ENCODE measurements around the gene ADIPOR2.

Gene ADIPOR2

GRCh38 chr12:1797011-1797901 lies 106.4 kb downstream of the ADIPOR2 start:
- in situ Hi-C loops (cut with MboI; ENCODE audit: low sequenced_read_pairs): no loop called here

- in situ Hi-C loops (cut with MboI; ENCODE audit: low sequenced_read_pairs): no loop called here
Measured at GRCh38 chr12:1797991-1798640, 107.2 kb downstream of the ADIPOR2 start.

DNA sequence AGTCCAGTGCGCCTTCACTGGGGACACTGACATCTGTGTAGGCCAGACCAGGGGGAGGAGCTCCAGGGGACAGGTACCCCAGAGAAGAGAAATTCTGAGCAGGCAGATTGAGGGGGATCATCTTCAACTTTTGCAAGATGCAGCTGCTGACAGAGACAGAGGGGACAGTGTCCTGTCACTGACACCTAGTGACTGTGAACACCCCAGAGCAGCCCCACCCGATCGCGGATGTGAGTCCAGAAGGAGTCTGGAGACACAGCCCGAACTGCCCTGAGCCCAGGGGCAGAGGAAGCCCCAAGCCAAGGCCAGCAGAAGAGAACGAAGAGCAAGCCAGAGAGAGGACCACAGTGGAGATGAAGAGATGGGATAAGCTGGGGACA lies 107.8 kb downstream of the ADIPOR2 start:
- in situ Hi-C loops (cut with MboI; ENCODE audit: low sequenced_read_pairs): no loop called here

GRCh38 chr12:1799051-1799881 lies 108.4 kb downstream of the ADIPOR2 start:
- in situ Hi-C loops (cut with MboI; ENCODE audit: low sequenced_read_pairs): no loop called here

DNA sequence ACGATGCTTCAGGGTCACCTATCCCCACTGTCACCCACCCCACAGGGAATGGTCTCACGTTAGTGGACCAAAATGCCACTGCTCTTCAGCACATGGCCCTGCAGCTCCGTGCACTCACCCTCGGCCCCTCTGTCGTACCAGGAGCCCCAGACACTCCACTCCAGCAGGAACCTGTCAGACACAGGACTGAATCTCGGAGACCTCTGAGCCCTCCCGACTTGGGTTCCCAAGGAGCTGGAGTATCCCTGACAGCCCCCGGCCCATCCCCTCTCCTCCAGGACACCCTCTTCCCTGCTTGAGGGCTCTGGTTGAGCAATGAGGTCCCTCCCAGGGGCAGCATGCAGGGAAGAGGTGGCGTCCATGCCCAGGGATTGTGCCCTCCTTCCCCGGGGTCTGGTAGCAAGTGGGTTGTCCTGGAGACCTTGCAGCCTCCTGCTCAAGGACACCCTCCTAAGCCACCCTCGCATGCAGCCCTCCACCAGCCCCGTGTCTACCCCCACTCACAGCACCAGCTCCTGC lies 109.1 kb downstream of the ADIPOR2 start:
- in situ Hi-C loops (cut with MboI; ENCODE audit: low sequenced_read_pairs): no loop called here

DNA sequence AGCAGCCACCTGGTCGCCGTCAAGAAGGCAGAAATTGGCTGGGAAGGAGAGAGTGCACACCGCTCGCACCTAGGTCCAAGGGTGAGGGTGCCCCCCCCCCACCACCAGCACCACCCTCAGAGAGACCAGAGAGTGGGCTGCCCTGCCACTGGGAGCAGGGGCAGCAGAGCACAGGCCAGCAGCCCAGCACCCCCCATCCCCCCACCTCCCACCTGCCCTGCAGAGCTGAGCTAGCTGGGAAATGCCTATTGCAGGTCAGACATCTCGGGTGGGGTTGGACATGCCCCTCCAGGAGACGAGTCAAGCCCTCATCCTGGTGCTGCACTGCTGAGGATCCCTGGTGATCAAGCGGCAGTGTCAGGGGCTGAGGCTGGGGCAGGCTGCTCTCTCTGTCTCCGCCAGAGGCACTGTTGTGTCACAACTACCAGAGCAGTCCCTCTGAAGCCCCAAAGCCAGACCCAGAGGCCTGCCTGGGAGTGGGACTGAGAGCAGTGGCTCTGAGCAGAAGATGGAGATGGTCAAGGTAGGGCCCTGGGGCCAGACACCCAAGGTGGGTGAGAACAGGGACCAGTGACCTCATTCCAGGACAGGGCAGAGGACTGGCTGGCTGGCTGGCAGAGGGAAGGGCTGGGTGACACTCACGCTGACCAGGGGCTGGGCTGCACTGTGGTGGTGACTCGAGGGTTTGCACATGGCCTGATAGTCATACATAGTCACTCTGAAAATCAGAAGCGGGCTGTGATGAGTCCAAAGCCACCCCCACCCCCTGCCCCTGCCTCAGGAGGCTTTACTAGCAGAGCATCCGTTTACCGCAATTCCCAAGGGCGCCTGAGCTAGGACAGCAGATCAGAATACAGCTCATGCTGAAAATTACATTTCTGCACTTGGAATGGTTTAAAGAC lies 109.8 kb downstream of the ADIPOR2 start:
- in situ Hi-C loops (cut with MboI; ENCODE audit: low sequenced_read_pairs): no loop called here

- in situ Hi-C loops (cut with MboI; ENCODE audit: low sequenced_read_pairs): no loop called here
Measured at GRCh38 chr12:1801303-1801975, 110.6 kb downstream of the ADIPOR2 start.

DNA sequence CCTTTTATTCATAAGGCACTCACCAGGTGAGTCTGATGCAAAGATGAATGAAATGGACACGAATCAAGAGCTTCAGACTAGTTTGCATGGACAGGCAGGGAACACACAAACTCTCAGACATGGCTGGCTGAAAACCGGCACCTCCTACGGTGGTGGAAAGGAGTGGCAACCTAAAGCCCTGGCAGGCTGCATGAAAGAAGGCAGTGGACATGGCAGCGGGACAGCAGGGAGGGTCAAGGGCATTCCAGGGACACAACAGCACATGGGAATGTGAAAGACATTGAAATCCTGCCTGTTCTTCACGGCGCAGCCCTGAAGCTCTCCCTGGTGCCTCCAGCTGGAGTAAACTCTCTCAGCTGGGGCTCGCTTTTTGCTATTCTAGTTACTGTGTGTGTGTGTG lies 112.9 kb downstream of the ADIPOR2 start:
- in situ Hi-C loops (cut with MboI; ENCODE audit: low sequenced_read_pairs): no loop called here

DNA sequence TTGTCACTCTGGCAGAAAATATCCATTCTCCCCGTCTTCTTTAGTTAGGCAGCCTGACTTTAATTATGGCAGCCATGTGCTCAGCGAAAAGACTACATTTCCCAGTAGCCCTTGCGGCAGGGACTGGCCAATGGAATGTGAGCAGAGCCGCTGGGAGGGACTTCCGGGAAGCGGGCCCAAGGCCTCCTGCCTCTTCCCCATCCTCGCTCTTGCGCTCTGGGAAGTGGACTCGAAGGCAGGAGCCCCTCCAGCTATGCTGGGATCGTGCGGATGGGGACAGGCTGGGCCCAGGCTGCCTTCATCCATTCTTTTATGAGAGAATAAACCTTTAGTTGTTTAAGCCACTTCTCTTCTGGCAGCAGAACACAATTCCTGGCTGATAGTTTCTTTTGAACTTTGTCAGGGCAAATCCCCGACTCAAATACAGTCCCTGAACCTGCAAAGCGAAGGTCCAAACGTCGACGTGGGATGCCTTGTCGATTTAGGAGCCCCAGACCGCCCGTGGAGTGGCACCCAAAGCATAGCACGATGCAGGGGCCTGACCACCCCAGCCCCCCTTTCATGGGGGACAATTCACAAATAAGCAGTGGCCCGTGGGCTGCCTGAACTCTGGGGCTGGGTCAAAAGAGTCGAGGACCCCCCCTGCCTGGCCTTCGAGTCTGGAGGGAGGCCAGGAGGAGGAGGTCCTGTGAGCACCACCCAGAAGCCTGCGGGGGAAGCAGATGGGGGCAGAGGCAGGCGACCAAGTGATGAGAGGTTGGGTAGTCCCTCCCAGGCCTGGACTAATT lies 113.9 kb downstream of the ADIPOR2 start:
- in situ Hi-C loops (cut with MboI; ENCODE audit: low sequenced_read_pairs): no loop called here

- in situ Hi-C loops (cut with MboI; ENCODE audit: low sequenced_read_pairs): no loop called here
Measured at GRCh38 chr12:1805441-1806081, 114.7 kb downstream of the ADIPOR2 start.

GRCh38 chr12:1806301-1807086 lies 115.6 kb downstream of the ADIPOR2 start:
- in situ Hi-C loops (cut with MboI; ENCODE audit: low sequenced_read_pairs): no loop called here

GRCh38 chr12:1807087-1807860 lies 116.4 kb downstream of the ADIPOR2 start:
- in situ Hi-C loops (cut with MboI; ENCODE audit: low sequenced_read_pairs): no loop called here

- in situ Hi-C loops (cut with MboI; ENCODE audit: low sequenced_read_pairs): no loop called here
Measured at GRCh38 chr12:1808036-1808797, 117.3 kb downstream of the ADIPOR2 start.

DNA sequence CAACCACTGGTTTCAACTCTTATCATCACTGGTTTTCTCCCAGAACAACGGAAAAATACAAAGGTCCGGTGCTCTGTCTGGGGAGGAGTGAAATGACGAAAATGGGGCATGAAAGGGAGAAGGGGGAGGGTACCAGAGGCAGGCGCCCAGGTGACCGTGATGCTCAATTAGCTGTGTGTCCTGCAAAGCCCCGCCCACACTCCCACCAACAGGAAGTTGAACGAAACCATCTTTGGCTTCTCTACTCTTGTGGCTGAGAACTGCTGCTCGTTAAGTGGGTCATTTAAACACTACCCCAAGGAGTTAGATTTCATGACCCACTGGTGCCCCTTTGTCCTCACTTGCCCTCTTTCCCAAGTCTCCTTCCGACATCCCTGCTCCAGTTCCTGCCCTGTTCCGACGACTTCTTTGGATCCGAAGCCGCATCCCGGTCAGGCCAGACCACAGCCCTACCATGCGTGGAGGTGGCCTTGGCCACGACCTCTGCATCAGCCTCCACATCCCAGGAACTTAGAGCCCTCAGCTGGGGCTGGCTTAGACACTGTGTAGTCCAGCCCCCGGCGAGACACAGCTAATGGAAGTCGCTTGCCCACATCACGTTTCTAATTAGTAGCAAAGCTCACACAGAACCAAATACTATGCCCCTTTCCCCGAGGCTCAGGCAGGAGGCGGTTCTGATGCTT lies 118.1 kb downstream of the ADIPOR2 start:
- in situ Hi-C loops (cut with MboI; ENCODE audit: low sequenced_read_pairs): no loop called here

DNA sequence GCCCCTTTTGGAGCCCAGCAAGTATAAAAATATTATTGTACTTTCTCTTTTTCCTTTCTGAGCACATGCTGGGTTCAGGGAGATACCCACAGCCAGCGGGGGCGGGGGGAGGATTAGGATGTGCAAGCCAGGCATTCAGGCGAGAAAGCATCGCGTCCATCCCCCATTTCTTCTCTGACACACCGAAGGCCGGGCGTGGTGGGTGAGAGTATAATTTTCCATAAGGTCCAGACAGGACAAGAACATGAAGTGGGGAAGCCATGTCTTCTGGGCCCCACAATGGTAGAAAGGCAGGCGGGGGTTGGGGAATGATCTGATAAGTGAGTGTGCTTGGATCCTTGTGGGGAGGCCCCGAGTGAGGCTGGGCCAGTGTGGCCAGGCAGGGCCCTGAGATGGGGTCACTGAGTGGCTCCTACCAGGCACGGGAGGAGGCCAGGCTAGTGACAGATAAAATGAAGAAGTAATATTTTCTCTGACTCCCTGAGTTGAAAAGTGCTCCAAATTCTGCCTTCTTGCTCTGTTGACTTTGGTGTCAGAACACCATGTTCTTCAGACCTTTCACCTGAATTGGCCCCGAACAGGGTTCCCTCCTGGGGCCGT lies 118.8 kb downstream of the ADIPOR2 start:
- in situ Hi-C loops (cut with MboI; ENCODE audit: low sequenced_read_pairs): no loop called here
